RWPE2 (cell line): ENCODE measurements around the gene MUC5AC.

Experiments
- ATAC-seq: fragments of 200-7000 bp; cut with Tn5 transposase; 3 replicates; pipeline ENCODE4 v1.9.1; 2021; ENCODE audit warnings: low read depth
- DNase-seq: peaks from one replicate; pipeline ENCODE4 v3.0.0-alpha.2; 2020; ENCODE audit warnings: low spot score
- H3K27ac ChIP-seq: fragments of 450-650 bp; 2 replicates; pipeline ENCODE4 v1.5.1; 2017; ENCODE audit warnings: mild to moderate bottlenecking; ENCODE audit not compliant: poor library complexity, severe bottlenecking
- H3K27me3 ChIP-seq: fragments of 250-450 bp; sonication (Bioruptor Pico); 2 replicates; pipeline ENCODE4 v1.5.1; 2021; ENCODE audit warnings: mild to moderate bottlenecking, moderate library complexity; ENCODE audit not compliant: insufficient read depth, poor library complexity, severe bottlenecking
- H3K36me3 ChIP-seq: fragments of 250-450 bp; sonication (Bioruptor Pico); 2 replicates; pipeline ENCODE4 v1.5.1; 2020; ENCODE audit warnings: low read depth, mild to moderate bottlenecking, moderate library complexity
- H3K4me1 ChIP-seq: fragments of 250-450 bp; sonication (Bioruptor Pico); 2 replicates; pipeline ENCODE4 v1.5.1; 2021; ENCODE audit warnings: mild to moderate bottlenecking, moderate library complexity; ENCODE audit not compliant: insufficient read depth, poor library complexity, severe bottlenecking
- H3K4me3 ChIP-seq: fragments of 250-450 bp; sonication (Bioruptor Pico); 2 replicates; pipeline ENCODE4 v1.5.1; 2021; ENCODE audit warnings: mild to moderate bottlenecking, moderate library complexity; ENCODE audit not compliant: severe bottlenecking
- H3K9me3 ChIP-seq: fragments of 250-450 bp; sonication (Bioruptor Pico); 2 replicates; pipeline ENCODE4 v1.5.1; 2021; ENCODE audit warnings: mild to moderate bottlenecking, moderate library complexity; ENCODE audit not compliant: severe bottlenecking
- CTCF ChIP-seq: fragments of 450-650 bp; IDR thresholded peaks from one replicate; pipeline ENCODE4 v1.5.1; 2017; ENCODE audit warnings: mild to moderate bottlenecking, moderate library complexity; ENCODE audit not compliant: poor library complexity, severe bottlenecking

The MUC5AC gene

GRCh38 chr11:1222491-1223345 is 65.0 kb downstream of the MUC5AC start, which contains the start of gene MUC5B:
Gene MUC5B, plus strand, starts transcription at chr11:1223066. Its CDS starts 58 bp downstream, at chr11:1223124.
- Histone ChIP-seq H3K36me3 (no peaks in the 10 kb centered on the region), H3K4me1 (no peaks in the 10 kb centered on the region), H3K27ac (no peak within 1 kb of the TSS), H3K4me3 (no peak within 1 kb of the TSS), H3K9me3 (no peaks in the 10 kb centered on the region), H3K27me3 (peaks cover 25% of the 10 kb centered on the region)
- no peak for DNase-seq
- no peak for ATAC-seq
- TF ChIP-seq CTCF: no peak

- no peak for ATAC-seq
- peak; percentile 56 for DNase-seq
Measured at GRCh38 chr11:1223346-1224110, 65.8 kb downstream of the MUC5AC start.

GRCh38 chr11:1224111-1224490 is 66.3 kb downstream of the MUC5AC start:
- Histone ChIP-seq H3K36me3 (no peaks in the 10 kb centered on the region), H3K27ac (no peak overlapping the region), H3K4me3 (no peak overlapping the region), H3K27me3 (peaks cover 25% of the 10 kb centered on the region), H3K9me3 (no peaks in the 10 kb centered on the region), H3K4me1 (no peaks in the 10 kb centered on the region)
- no peak for TF ChIP-seq CTCF
- no peak for ATAC-seq
- peak; percentile 42 for DNase-seq

More at GRCh38 chr11:1223346-1224110, 65.8 kb downstream of the MUC5AC start:
- H3K4me3 ChIP-seq: no peak overlapping the region
- H3K36me3 ChIP-seq: no peaks in the 10 kb centered on the region
- TF ChIP-seq CTCF: no peak
- H3K27ac ChIP-seq: no peak overlapping the region
- peaks cover 25% of the 10 kb centered on the region for H3K27me3 ChIP-seq
- H3K4me1 ChIP-seq: no peaks in the 10 kb centered on the region
- H3K9me3 ChIP-seq: no peaks in the 10 kb centered on the region

GRCh38 chr11:1224491-1225385 is 67.0 kb downstream of the MUC5AC start:
- peaks cover 26% of the 10 kb centered on the region for H3K27me3 ChIP-seq
- H3K4me1 ChIP-seq: no peaks in the 10 kb centered on the region
- no peak overlapping the region for H3K27ac ChIP-seq
- H3K36me3 ChIP-seq: no peaks in the 10 kb centered on the region
- no peak for TF ChIP-seq CTCF
- peak; percentile 44 for DNase-seq
- no peak overlapping the region for H3K4me3 ChIP-seq
- H3K9me3 ChIP-seq: no peaks in the 10 kb centered on the region
- no peak for ATAC-seq
